OCI-LY7 (cell line): ENCODE results near the gene MAN1A2. TPM values are rescaled to one million over a fixed set of nuclear protein-coding genes. Genes with fewer than 3 reads are reported as not detected.
A peak's percentile ranks its signal among the peaks of the same experiment; 100 is the strongest.

Experiments used
- BruUV-seq: library from RNA; stranded (reverse); fragments of 400-500 nt; replicated peaks from 2 replicates; lab custom pipeline; 2021; lab: Mats Ljungman, UMichigan
- CTCF ChIA-PET: fragments of 300-600 bp; sonication (Branson Sonifier 250); formaldehyde crosslinking; loops from one replicate; lab custom pipeline; 2022; ENCODE audit warnings: antibody characterized with exemption; ENCODE audit not compliant: unreplicated experiment; lab: Charles Lee
- POLR2A ChIA-PET: fragments of 300-600 bp; sonication (Branson Sonifier 250); formaldehyde crosslinking; loops from one replicate; lab custom pipeline; 2022; ENCODE audit warnings: antibody characterized with exemption; lab: Charles Lee
- DNase-seq: peaks from one replicate; pipeline ENCODE4 v3.0.0-alpha.2; 2015; ENCODE audit warnings: low spot score
- H2AFZ ChIP-seq: fragments of 200-600 bp; sonication (generic), shearing (Covaris generic); 2 replicates; pipeline ENCODE4 v1.6.1; 2014; ENCODE audit warnings: mild to moderate bottlenecking, antibody characterized with exemption, low read length, moderate library complexity
- H3K27ac ChIP-seq: fragments of 200-600 bp; sonication (generic); 2 replicates; pipeline ENCODE4 v1.5.1; 2014; ENCODE audit warnings: mixed run types, low read depth, mild to moderate bottlenecking, moderate library complexity, low read length, inconsistent platforms; ENCODE audit not compliant: poor library complexity, severe bottlenecking
- H3K36me3 ChIP-seq: fragments of 200-600 bp; sonication (generic); 2 replicates; pipeline ENCODE4 v1.6.1; 2014; ENCODE audit warnings: mild to moderate bottlenecking, antibody characterized with exemption, low read length, moderate library complexity, mixed read lengths; ENCODE audit not compliant: insufficient read depth
- H3K4me1 ChIP-seq: fragments of 200-600 bp; sonication (generic); 2 replicates; pipeline ENCODE4 v1.5.1; 2014; ENCODE audit warnings: mild to moderate bottlenecking, low read length; ENCODE audit not compliant: insufficient read depth, poor library complexity, severe bottlenecking
- H3K4me2 ChIP-seq: fragments of 200-600 bp; sonication (generic); 2 replicates; pipeline ENCODE4 v1.6.1; 2014; ENCODE audit warnings: mild to moderate bottlenecking, low read length
- H3K4me3 ChIP-seq: fragments of 200-600 bp; sonication (generic); 2 replicates; pipeline ENCODE4 v1.5.1; 2014; ENCODE audit warnings: mild to moderate bottlenecking, low read depth, low read length; ENCODE audit not compliant: poor library complexity, severe bottlenecking
- H3K79me2 ChIP-seq: fragments of 200-600 bp; sonication (generic); 2 replicates; pipeline ENCODE4 v1.6.1; 2016; ENCODE audit warnings: low read depth, mild to moderate bottlenecking, low read length, moderate library complexity, mixed read lengths; ENCODE audit not compliant: insufficient read depth
- H3K9me2 ChIP-seq: fragments of 200-600 bp; sonication (generic); 2 replicates; pipeline ENCODE4 v1.6.1; 2016; ENCODE audit warnings: mild to moderate bottlenecking, low read length, mixed read lengths; ENCODE audit not compliant: insufficient read depth
- H3K9me3 ChIP-seq: fragments of 200-600 bp; sonication (generic); 2 replicates; pipeline ENCODE4 v1.6.1; 2014; ENCODE audit warnings: mild to moderate bottlenecking, mixed run types, low read length, mixed read lengths
- H4K20me1 ChIP-seq: fragments of 200-600 bp; sonication (generic); 2 replicates; pipeline ENCODE4 v1.6.1; 2014; ENCODE audit warnings: mild to moderate bottlenecking, antibody characterized with exemption, low read length, moderate library complexity, mixed read lengths; ENCODE audit not compliant: insufficient read depth
- CTCF ChIP-seq: fragments of 200-600 bp; sonication (generic); conservative IDR thresholded peaks from 2 replicates; pipeline ENCODE4 v1.5.1; 2014; ENCODE audit warnings: mild to moderate bottlenecking, antibody characterized with exemption, low read length, moderate library complexity, mixed read lengths
- EZH2phosphoT487 ChIP-seq: fragments of 200-600 bp; sonication (generic); IDR thresholded peaks from 2 replicates; pipeline ENCODE4 v1.6.1; 2018; ENCODE audit warnings: low read depth, borderline replicate concordance, mild to moderate bottlenecking, mixed run types, antibody characterized with exemption, low read length, moderate library complexity, mixed read lengths
- intact Hi-C: fragments of 100-400 bp; cut with micrococcal nuclease; formaldehyde crosslinking; loops from one replicate; pipeline ENCODE4 v1.10.0; 2022; ENCODE audit not compliant: unreplicated experiment
- total RNA-seq, 2 experiments: library from RNA; depleted of rRNA in 1 of 2; stranded (reverse); fragments of >200 nt in 1 of 2; shearing (Covaris generic) in 1 of 2; gene quantifications; 2 replicates each; pipeline ENCODE4 v1.2.3, GENCODE V29; 2014 to 2022

MAN1A2 gene
- total RNA-seq, 2 experiments from 2014 or later, result 16.1 to 27.5 TPM

- BruUV-seq, result no TSS peak
- Histone ChIP-seq H3K79me2 (no peaks in the 10 kb centered on the region), H3K4me2 (peak overlapping the region; percentile 10; the same call in 1 of the 2 replicates), H3K27ac (no peak overlapping the region), H4K20me1 (no peaks in the 10 kb centered on the region), H3K4me1 (peaks cover 11% of the 10 kb centered on the region), H3K9me2 (no peaks in the 10 kb centered on the region), H2AFZ (peak overlapping the region; percentile 18; the same call in 1 of the 2 replicates), H3K4me3 (no peak overlapping the region), H3K9me3 (no peaks in the 10 kb centered on the region), H3K36me3 (no peaks in the 10 kb centered on the region)
- TF ChIP-seq EZH2phosphoT487 (no peak), CTCF (no peak)
- intact Hi-C loops, result no loop called here
- peak; percentile 16 for DNase-seq
- ChIA-PET CTCF (no interaction called here), POLR2A (interaction anchor here (0.9 kb wide), 1 partner anchor 24 kb away, joined by 3 read pairs; no protein-coding TSS in a partner anchor)
These were observed 203.8 kb downstream of the MAN1A2 start for GRCh38 chr1:117570988-117571409.

DNA sequence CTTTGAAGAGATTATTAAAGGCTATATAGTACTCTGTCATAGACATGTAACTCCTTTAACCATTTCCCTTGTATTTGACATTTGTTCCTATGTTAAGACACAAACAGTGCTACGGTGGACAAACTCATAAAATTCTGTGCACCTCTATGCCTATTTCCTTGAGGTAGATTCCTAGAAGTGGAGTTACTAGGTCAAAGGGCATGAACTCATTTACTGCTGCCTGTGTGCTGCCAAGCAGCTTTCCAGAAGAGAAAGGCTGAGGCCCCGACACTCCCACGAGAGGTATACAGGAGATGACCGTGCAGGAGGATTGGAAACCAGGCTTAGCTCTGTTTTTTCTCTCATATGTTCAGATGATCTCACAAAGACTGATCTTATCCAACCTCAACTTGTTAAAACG, 204.2 kb downstream of the MAN1A2 start:
- Histone ChIP-seq H4K20me1 (no peaks in the 10 kb centered on the region), H3K4me2 (no peak overlapping the region), H3K4me3 (no peak overlapping the region), H3K36me3 (no peaks in the 10 kb centered on the region), H3K4me1 (peaks cover 11% of the 10 kb centered on the region), H3K9me3 (no peaks in the 10 kb centered on the region), H3K27ac (no peak overlapping the region), H2AFZ (no peak overlapping the region), H3K9me2 (no peaks in the 10 kb centered on the region), H3K79me2 (no peaks in the 10 kb centered on the region)
- DNase-seq, result no peak
- no peak for TF ChIP-seq EZH2phosphoT487
- no peak for TF ChIP-seq CTCF
- intact Hi-C loops, result no loop called here
- BruUV-seq, result no TSS peak
- CTCF ChIA-PET, result no interaction called here
- POLR2A ChIA-PET, result no interaction called here

DNA sequence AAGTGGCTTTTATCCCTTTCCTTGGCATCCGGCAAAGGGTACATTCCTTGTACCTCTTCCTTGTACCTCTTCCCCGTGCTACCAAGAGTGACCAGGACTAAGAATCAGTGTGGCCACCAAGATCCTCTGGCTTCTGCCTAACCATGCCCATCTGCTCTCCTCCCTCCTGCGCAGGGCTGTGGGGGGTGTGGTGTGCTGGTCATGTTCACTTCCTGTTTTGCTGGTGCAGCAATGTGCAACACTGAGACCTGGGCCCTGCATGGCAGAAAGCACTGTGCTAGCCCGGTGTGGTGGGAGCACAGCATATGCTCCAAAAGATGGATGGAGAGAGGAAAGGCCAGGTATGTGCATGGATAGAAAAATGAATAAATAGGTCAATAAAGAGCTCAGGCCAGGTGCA, 205.3 kb downstream of the MAN1A2 start:
- no peak overlapping the region for H2AFZ ChIP-seq
- no peak overlapping the region for H3K27ac ChIP-seq
- ChIA-PET CTCF (no interaction called here), POLR2A (interaction anchor here (0.5 kb wide), 1 partner anchor 163 kb away, joined by 3 read pairs; no protein-coding TSS in a partner anchor)
- no TSS peak for BruUV-seq
- intact Hi-C loops, result no loop called here
- H3K79me2 ChIP-seq, result no peaks in the 10 kb centered on the region
- H4K20me1 ChIP-seq, result no peaks in the 10 kb centered on the region
- H3K4me2 ChIP-seq, result no peak overlapping the region
- no peaks in the 10 kb centered on the region for H3K36me3 ChIP-seq
- peaks cover 11% of the 10 kb centered on the region for H3K4me1 ChIP-seq
- H3K9me2 ChIP-seq, result no peaks in the 10 kb centered on the region
- TF ChIP-seq CTCF, result no peak
- TF ChIP-seq EZH2phosphoT487, result no peak
- peak; percentile 33 for DNase-seq
- no peaks in the 10 kb centered on the region for H3K9me3 ChIP-seq
- no peak overlapping the region for H3K4me3 ChIP-seq
